Retinal pigment epithelial cell (primary cell): ENCODE measurements around the gene KCNJ2.

ENCODE experiments used
- DNase-seq: peaks from one replicate; pipeline ENCODE4 v3.0.0-alpha.2; 2010; ENCODE audit warnings: low read depth
- H3K4me3 ChIP-seq: 2 replicates; pipeline ENCODE4 v1.5.1; 2011; ENCODE audit warnings: mild to moderate bottlenecking, low read length, control low read depth, moderate library complexity
- TF ChIP-seq, protein P1 (sequence below): conservative IDR thresholded peaks from 2 replicates; pipeline ENCODE4 v1.5.1; 2011; ENCODE audit warnings: low read depth, low read length, control low read depth, inconsistent platforms

The KCNJ2 gene

GRCh38 chr17:70168977-70169708 lies at the start of gene KCNJ2:
KCNJ2 (plus strand) TSS chr17:70169532; CDS start chr17:70175040, 5,508 bp downstream.
- TF ChIP-seq, protein P1, sequence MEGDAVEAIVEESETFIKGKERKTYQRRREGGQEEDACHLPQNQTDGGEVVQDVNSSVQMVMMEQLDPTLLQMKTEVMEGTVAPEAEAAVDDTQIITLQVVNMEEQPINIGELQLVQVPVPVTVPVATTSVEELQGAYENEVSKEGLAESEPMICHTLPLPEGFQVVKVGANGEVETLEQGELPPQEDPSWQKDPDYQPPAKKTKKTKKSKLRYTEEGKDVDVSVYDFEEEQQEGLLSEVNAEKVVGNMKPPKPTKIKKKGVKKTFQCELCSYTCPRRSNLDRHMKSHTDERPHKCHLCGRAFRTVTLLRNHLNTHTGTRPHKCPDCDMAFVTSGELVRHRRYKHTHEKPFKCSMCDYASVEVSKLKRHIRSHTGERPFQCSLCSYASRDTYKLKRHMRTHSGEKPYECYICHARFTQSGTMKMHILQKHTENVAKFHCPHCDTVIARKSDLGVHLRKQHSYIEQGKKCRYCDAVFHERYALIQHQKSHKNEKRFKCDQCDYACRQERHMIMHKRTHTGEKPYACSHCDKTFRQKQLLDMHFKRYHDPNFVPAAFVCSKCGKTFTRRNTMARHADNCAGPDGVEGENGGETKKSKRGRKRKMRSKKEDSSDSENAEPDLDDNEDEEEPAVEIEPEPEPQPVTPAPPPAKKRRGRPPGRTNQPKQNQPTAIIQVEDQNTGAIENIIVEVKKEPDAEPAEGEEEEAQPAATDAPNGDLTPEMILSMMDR = no peak
- DNase-seq = no peak
- H3K4me3 ChIP-seq = peak within 1 kb of the TSS; percentile 68

DNA sequence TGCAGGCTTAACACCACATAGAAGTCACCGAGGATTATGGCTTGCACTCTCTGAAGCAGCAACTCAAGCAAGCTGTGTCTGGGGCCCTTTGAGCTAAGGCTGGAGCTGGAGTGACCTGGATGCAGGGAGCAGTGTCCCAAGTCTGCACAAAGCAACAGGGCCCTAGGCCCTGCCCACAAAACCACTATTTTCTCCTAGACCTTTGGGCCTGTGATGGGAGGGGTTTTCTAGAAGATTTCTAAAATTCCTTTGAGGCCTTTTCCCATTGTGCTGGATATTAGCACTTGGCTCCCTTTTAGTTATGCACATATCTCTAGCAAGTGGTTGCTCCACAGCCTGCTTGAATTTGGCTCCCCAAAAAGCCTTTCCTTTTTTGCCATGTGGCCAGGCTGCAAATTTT lies 49.8 kb upstream of the KCNJ2 start:
- no peak for DNase-seq
- TF ChIP-seq, protein P1 = no peak
- no peak overlapping the region for H3K4me3 ChIP-seq

GRCh38 chr17:70119983-70120382 lies 49.3 kb upstream of the KCNJ2 start:
- H3K4me3 ChIP-seq = no peak overlapping the region
- TF ChIP-seq, protein P1 = no peak
- no peak for DNase-seq

DNA sequence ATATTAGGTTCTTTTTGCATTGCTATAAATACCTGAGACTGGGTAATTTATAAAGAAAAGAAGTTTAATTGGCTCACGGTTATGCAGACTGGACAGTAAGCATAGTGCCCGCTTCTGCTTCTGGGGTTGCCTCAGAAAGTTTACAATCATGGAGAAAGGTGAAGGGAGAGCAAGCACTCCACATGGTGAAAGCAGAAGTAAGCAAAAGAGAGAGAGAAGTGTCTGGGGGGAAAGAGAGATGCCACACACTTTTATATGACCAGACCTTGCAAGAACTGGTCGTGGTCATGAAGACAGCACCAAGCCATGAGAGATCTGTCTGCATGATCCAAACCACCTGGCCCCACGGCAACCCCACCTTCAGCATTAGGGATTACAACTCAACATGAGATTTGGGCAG lies 48.9 kb upstream of the KCNJ2 start:
- TF ChIP-seq, protein P1 = no peak
- DNase-seq = no peak
- H3K4me3 ChIP-seq = no peak overlapping the region

GRCh38 chr17:70121126-70121525 lies 48.2 kb upstream of the KCNJ2 start:
- TF ChIP-seq, protein P1 = no peak

GRCh38 chr17:70123193-70123592 lies 46.1 kb upstream of the KCNJ2 start:
- DNase-seq = no peak
- no peak overlapping the region for H3K4me3 ChIP-seq
- TF ChIP-seq, protein P1 = no peak

More at GRCh38 chr17:70121126-70121525, 48.2 kb upstream of the KCNJ2 start:
- no peak overlapping the region for H3K4me3 ChIP-seq
- no peak for DNase-seq

DNA sequence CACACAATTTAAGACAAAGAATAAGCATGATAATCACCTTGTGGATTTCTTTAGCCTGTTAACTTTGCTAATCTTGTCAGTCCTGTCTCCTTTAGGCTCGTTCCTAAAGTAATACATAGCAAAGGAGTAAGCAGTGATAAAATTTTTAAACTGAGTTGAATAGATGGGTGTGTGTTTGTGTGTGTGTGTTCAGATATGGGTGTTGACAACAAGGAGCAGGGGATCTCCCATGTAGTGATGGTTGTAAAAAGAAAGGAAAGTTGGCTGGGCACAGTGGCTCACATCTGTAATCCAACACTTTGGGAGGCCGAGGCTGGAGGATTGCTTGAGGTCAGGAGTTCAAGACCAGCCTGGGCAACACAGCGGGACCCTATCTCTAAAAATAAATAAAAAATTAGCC lies 44.6 kb upstream of the KCNJ2 start:
- no peak for DNase-seq
- H3K4me3 ChIP-seq = no peak overlapping the region
- TF ChIP-seq, protein P1 = no peak
